HG03442 (cell line): ENCODE measurements around the gene SPSB1.

ENCODE experiments used
- ATAC-seq: cut with Tn5 transposase; IDR thresholded peaks from one replicate; pipeline ENCODE4 v1.9.1; 2021; ENCODE audit warnings: mild to moderate bottlenecking, moderate library complexity; ENCODE audit not compliant: unreplicated experiment

The SPSB1 gene

GRCh38 chr1:9317591-9318417 is 25.1 kb downstream of the SPSB1 start:
- ATAC-seq, result no peak

GRCh38 chr1:9319208-9319788 is 26.6 kb downstream of the SPSB1 start:
- no peak for ATAC-seq

- no peak for ATAC-seq
Observed at GRCh38 chr1:9319789-9320519, 27.3 kb downstream of the SPSB1 start.

GRCh38 chr1:9320520-9321479 is 28.1 kb downstream of the SPSB1 start:
- no peak for ATAC-seq

GRCh38 chr1:9321480-9321849 is 28.8 kb downstream of the SPSB1 start:
- no peak for ATAC-seq

GRCh38 chr1:9321986-9322660 is 29.4 kb downstream of the SPSB1 start:
- ATAC-seq, result no peak

- ATAC-seq, result no peak
Observed at GRCh38 chr1:9322661-9323244, 30.1 kb downstream of the SPSB1 start.

GRCh38 chr1:9324246-9325096 is 31.8 kb downstream of the SPSB1 start:
- no peak for ATAC-seq

GRCh38 chr1:9326596-9326995 is 33.9 kb downstream of the SPSB1 start:
- ATAC-seq, result no peak

- no peak for ATAC-seq
Observed at GRCh38 chr1:9328201-9328600, 35.5 kb downstream of the SPSB1 start.

GRCh38 chr1:9328715-9329114 is 36.0 kb downstream of the SPSB1 start:
- no peak for ATAC-seq

- ATAC-seq, result no peak
Observed at GRCh38 chr1:9331016-9331415, 38.3 kb downstream of the SPSB1 start.

- ATAC-seq, result no peak
Observed at GRCh38 chr1:9331558-9332346, 39.1 kb downstream of the SPSB1 start.

GRCh38 chr1:9332513-9333143 is 39.9 kb downstream of the SPSB1 start:
- ATAC-seq, result no peak

- no peak for ATAC-seq
Observed at GRCh38 chr1:9338397-9339246, 45.9 kb downstream of the SPSB1 start.

GRCh38 chr1:9340172-9340854 is 47.6 kb downstream of the SPSB1 start:
- ATAC-seq, result no peak
